GM12873 (cell line): ENCODE data around the gene PHYKPL.

ENCODE experiments used
- TF ChIP-seq, protein P1 (sequence below): IDR thresholded peaks from 2 replicates; pipeline ENCODE4 v1.5.1; 2012; ENCODE audit warnings: low read depth, mild to moderate bottlenecking, moderate library complexity, low read length, control low read depth; ENCODE audit not compliant: insufficient read depth; ENCODE audit errors: missing control alignments

PHYKPL gene

DNA sequence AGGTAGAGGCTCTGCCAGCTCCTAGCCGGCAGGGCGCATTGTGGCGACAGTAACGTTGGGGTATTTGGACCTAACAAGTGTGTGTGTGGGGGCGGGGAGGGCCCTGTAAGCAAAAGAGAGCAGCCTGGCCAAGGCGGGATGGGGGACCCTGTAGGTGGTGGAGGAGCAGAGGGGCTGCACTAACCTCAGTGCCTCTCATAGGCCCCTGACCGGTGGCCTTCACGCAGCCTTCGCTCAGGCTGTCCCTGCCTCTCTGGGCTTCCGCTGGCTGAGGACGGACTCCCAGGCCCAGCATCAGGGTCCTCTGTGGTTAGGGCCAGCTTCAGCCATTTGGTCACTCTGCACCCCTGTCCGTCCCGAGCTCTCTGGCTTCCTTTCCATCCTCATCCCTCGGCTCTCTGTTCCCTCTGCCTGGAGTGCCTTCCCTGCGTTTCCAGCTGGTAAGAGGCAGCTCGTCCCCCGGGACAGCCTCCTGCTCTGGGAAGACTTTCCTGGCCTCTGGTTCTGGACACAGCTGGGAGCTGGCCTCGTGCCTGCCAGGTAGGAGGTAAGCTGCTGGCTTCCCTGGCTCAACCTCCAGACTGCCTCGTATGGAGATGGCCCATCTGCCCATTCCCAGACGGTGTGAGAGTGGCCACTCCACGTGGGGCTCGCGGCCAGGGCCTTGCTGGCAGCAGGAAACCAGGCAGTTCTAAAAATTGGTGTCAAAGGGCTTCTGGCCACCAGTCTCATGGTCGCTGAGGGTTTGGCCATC lies 39.3 kb upstream of the PHYKPL start:
- TF ChIP-seq, protein P1, sequence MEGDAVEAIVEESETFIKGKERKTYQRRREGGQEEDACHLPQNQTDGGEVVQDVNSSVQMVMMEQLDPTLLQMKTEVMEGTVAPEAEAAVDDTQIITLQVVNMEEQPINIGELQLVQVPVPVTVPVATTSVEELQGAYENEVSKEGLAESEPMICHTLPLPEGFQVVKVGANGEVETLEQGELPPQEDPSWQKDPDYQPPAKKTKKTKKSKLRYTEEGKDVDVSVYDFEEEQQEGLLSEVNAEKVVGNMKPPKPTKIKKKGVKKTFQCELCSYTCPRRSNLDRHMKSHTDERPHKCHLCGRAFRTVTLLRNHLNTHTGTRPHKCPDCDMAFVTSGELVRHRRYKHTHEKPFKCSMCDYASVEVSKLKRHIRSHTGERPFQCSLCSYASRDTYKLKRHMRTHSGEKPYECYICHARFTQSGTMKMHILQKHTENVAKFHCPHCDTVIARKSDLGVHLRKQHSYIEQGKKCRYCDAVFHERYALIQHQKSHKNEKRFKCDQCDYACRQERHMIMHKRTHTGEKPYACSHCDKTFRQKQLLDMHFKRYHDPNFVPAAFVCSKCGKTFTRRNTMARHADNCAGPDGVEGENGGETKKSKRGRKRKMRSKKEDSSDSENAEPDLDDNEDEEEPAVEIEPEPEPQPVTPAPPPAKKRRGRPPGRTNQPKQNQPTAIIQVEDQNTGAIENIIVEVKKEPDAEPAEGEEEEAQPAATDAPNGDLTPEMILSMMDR = no peak

DNA sequence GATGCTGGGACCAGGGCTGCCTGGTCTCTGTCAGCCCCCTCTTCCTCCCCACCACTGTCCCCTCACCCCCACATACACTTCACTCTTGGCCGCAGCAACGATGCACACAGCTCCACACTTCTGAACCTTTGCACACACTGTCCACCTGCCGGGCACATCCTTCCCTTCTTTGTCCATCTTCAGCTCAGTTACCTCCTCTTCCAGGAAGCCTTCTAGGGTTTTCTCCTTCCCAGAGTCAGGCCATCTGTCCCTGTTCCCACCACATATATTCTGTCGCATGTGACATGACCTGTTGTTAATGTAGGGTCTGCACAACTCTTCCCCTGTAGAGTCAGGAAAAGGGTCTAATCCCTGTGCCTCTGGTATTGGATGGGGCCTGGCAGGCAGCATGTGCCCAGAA lies 38.6 kb upstream of the PHYKPL start:
- TF ChIP-seq, protein P1 = no peak

DNA sequence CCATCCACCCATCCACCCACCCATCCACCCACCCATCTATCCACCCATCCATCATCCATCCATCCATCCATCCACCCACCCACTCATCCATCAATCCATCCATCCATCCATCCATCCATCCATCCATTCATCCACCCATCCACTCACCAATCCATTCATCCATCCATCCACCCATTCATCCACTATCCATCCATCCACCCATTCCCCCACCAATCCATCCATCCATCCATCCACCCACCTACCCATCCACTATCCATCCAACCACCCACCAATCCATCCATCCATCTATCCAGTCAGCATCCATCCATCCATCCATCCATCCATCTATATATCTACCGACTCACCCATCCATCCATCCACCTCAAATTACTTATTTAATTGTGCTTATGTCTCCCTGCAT lies 36.9 kb upstream of the PHYKPL start:
- TF ChIP-seq, protein P1 = no peak

DNA sequence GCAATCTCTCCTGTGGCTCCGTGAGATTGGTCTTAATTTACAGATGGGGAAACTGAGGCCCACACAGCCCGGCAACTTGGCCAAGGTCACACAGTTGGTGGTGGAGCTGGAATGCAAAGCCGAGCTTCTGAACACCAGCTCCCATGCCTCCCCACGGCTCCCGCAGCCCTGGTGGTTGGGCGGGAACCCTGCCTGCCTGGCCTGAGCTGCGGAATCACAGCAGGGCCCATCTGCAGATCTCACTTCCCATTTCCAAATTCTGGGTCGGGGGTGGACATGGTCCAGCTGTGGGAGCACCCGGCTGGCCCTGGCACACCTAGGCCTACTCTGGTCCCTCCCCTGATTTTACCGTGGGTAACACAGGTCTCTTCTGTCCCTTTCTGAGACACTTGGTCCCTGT lies 35.3 kb upstream of the PHYKPL start:
- TF ChIP-seq, protein P1 = no peak

DNA sequence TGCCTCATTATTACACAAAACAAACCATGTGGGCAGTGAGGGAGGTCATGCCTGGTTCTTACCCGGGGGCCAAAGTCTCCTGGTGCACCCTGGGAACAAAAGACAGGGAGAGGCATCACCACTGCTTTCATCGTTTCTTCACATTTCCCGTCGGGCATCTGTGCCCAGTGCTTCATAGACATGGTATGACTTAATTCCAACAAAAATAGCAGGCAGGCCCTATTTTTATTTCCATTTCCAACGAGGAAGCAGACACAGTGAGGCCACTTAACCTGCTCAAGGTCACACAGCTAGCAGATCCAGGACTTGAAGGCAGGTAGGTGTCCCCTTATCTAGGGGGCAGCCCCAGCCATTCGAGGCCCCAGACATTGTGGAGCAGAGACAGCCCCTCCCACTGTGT lies 34.6 kb upstream of the PHYKPL start:
- TF ChIP-seq, protein P1 = no peak

DNA sequence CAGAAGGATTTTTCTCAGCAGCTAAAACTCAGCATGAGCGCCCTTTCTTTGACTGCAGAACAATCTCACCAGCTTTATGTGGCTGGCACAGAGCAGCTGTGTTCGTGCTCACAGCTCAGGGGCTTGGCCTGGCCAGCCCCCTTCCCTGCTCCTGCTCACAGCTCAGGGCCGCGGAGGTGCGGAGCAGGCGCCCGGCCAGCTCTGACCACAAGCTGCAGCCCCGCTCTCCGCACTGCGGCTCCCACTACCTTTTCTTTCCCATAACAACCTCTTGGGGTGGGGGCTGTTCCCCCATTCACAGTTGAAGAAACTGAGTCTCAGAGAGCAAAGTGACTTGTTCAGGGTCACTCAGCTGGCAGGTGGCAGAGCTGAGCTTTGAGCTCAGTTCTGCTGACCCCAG lies 34.0 kb upstream of the PHYKPL start:
- TF ChIP-seq, protein P1 = no peak

DNA sequence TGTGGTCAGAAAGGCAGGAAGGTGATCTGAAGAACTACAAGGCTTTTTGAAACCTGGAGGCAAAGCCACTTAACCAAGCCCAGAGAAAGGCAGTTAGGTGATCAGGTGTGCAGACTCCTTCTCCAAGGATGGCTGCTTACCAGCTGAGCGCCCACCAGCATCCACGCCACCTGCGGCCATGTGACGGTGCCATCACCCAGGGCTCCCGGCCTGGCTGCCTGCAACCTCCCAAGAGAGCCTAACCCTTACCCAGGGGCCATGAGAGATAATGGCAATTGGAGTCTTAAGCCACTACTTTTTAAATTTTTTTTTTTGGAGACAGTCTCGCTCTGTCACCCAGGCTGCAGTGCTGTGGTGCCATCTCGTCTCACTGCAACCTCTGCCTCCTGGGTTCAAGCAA lies 33.1 kb upstream of the PHYKPL start:
- TF ChIP-seq, protein P1 = no peak

DNA sequence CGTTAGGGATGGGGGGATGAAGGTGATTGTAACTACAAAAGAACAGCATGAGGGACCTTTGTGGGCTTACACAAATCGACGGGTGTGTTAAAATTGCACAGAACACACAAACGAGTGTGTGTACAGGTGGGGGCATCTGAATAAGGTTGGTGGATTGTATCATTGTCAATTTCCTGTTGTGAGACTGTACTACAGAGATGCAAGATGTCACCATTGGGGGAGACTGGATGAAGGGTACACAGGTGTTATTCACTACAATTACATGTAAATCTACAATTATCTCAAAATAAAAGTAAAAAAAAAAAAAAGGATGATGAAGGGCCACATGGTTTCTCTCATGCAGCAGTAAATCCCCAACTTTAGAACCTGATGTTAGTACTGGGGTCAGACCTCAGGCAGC lies 31.4 kb upstream of the PHYKPL start:
- TF ChIP-seq, protein P1 = no peak
